Muscle layer of colon (tissue), 2 donors: ENCODE measurements around the gene NFYC.

Experiments
- H3K27ac ChIP-seq: one replicate; pipeline ENCODE4 v1.7.0; 2013; ENCODE audit warnings: low read depth, mild to moderate bottlenecking, low read length, moderate library complexity
- H3K27me3 ChIP-seq, 2 donors: one replicate each; pipeline ENCODE4 v1.7.0; 2013; ENCODE audit warnings: low read length in 2 of 2, mild to moderate bottlenecking in 2 of 2; ENCODE audit not compliant: insufficient read depth in 2 of 2, control insufficient read depth in 1 of 2
- H3K36me3 ChIP-seq: one replicate; pipeline ENCODE4 v1.7.0; 2013; ENCODE audit warnings: mild to moderate bottlenecking, low read length; ENCODE audit not compliant: insufficient read depth
- H3K4me1 ChIP-seq: one replicate; pipeline ENCODE4 v1.7.0; 2013; ENCODE audit warnings: mild to moderate bottlenecking, low read length; ENCODE audit not compliant: insufficient read depth
- H3K4me3 ChIP-seq, 2 donors: one replicate each; pipeline ENCODE4 v1.7.0; 2013; ENCODE audit warnings: low read length in 2 of 2, low read depth in 1 of 2, mild to moderate bottlenecking in 1 of 2, moderate library complexity in 1 of 2
- H3K9ac ChIP-seq: one replicate; pipeline ENCODE4 v1.7.0; 2013; ENCODE audit warnings: low read length
- H3K9me3 ChIP-seq: one replicate; pipeline ENCODE4 v1.7.0; 2013; ENCODE audit warnings: mild to moderate bottlenecking, low read length
- donor health status: abdominal sarcoma.
- donor health status: Adenocarcinoma of cecum.

Gene NFYC

GRCh38 chr1:40754201-40754600 is 62.7 kb downstream of the NFYC start:
- H3K9ac ChIP-seq = no peak overlapping the region
- no peak overlapping the region for H3K4me3 ChIP-seq
- H3K27ac ChIP-seq = peak overlapping the region; percentile 27
- peaks cover 23% of the 10 kb centered on the region for H3K4me1 ChIP-seq
- H3K27me3 ChIP-seq = no peaks in the 10 kb centered on the region
- H3K36me3 ChIP-seq = peaks cover 75% of the 10 kb centered on the region
- H3K9me3 ChIP-seq = no peaks in the 10 kb centered on the region

DNA sequence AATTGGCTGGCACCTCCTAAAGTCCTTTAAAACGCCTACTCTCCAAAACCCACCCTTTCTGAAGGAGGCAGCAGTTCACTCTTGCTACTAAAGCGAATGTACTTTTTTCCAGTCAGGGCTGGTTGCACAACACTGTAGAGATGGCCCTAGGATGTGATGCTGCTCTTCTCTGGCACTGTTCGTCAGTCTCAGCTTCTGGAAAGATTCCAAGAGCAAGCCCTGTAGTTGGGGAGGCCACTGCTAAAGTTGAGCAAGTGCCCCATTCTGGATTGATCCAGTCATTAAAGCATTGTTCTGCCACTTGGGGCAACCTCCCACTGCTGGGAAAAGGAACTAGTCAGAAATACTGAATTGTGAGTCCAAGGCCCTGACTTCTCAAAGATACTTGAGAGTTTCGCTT is 63.6 kb downstream of the NFYC start:
- Histone ChIP-seq H3K27ac (peak overlapping the region; percentile 56), H3K4me3 (no peak overlapping the region), H3K9me3 (no peaks in the 10 kb centered on the region), H3K36me3 (peaks cover 71% of the 10 kb centered on the region), H3K27me3 (no peaks in the 10 kb centered on the region), H3K4me1 (peaks cover 24% of the 10 kb centered on the region), H3K9ac (no peak overlapping the region)

GRCh38 chr1:40756523-40756922 is 65.0 kb downstream of the NFYC start:
- no peak overlapping the region for H3K9ac ChIP-seq
- H3K36me3 ChIP-seq = peaks cover 73% of the 10 kb centered on the region
- no peaks in the 10 kb centered on the region for H3K27me3 ChIP-seq
- H3K27ac ChIP-seq = no peak overlapping the region
- H3K9me3 ChIP-seq = no peaks in the 10 kb centered on the region
- peaks cover 24% of the 10 kb centered on the region for H3K4me1 ChIP-seq
- no peak overlapping the region for H3K4me3 ChIP-seq

GRCh38 chr1:40757084-40757483 is 65.6 kb downstream of the NFYC start:
- Histone ChIP-seq H3K36me3 (peaks cover 78% of the 10 kb centered on the region), H3K27me3 (no peaks in the 10 kb centered on the region), H3K27ac (no peak overlapping the region), H3K9me3 (no peaks in the 10 kb centered on the region), H3K9ac (no peak overlapping the region), H3K4me3 (no peak overlapping the region), H3K4me1 (peaks cover 24% of the 10 kb centered on the region)

DNA sequence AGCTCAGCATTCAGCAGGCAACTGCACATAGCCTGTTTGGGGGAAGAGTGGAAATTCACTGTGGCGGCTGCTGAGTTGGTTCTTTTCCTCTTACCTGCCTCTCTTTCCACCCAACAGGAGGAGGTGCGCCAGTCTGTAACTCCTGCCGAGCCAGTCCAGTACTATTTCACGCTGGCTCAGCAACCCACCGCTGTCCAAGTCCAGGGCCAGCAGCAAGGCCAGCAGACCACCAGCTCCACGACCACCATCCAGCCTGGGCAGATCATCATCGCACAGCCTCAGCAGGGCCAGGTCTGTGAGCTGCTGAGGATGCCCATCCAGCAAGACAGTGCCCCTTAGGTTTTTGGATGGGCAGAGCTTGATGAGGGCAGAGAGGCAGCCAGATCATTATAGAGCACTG is 66.5 kb downstream of the NFYC start:
- Histone ChIP-seq H3K4me1 (peaks cover 24% of the 10 kb centered on the region), H3K9me3 (no peaks in the 10 kb centered on the region), H3K36me3 (peaks cover 85% of the 10 kb centered on the region), H3K4me3 (no peak overlapping the region), H3K9ac (peak overlapping the region; percentile 23), H3K27ac (peak overlapping the region; percentile 47), H3K27me3 (no peaks in the 10 kb centered on the region)

GRCh38 chr1:40758578-40759343 is 67.3 kb downstream of the NFYC start:
- Histone ChIP-seq H3K9me3 (no peaks in the 10 kb centered on the region), H3K4me3 (no peak overlapping the region), H3K36me3 (peaks cover 82% of the 10 kb centered on the region), H3K9ac (peak overlapping the region; percentile 23), H3K27me3 (no peaks in the 10 kb centered on the region), H3K27ac (peak overlapping the region; percentile 65), H3K4me1 (peaks cover 24% of the 10 kb centered on the region)

- Histone ChIP-seq H3K36me3 (peaks cover 84% of the 10 kb centered on the region), H3K27ac (no peak overlapping the region)
These were observed 69.5 kb downstream of the NFYC start for GRCh38 chr1:40760984-40761383.

GRCh38 chr1:40762144-40762923 is 70.8 kb downstream of the NFYC start:
- Histone ChIP-seq H3K27me3 (no peaks in the 10 kb centered on the region), H3K36me3 (peaks cover 85% of the 10 kb centered on the region), H3K27ac (no peak overlapping the region), H3K4me3 (no peak overlapping the region), H3K9me3 (no peaks in the 10 kb centered on the region), H3K4me1 (peaks cover 18% of the 10 kb centered on the region), H3K9ac (no peak overlapping the region)

More at GRCh38 chr1:40760984-40761383, 69.5 kb downstream of the NFYC start:
- Histone ChIP-seq H3K4me1 (peaks cover 18% of the 10 kb centered on the region), H3K9ac (no peak overlapping the region), H3K4me3 (no peak overlapping the region), H3K9me3 (no peaks in the 10 kb centered on the region), H3K27me3 (no peaks in the 10 kb centered on the region)

DNA sequence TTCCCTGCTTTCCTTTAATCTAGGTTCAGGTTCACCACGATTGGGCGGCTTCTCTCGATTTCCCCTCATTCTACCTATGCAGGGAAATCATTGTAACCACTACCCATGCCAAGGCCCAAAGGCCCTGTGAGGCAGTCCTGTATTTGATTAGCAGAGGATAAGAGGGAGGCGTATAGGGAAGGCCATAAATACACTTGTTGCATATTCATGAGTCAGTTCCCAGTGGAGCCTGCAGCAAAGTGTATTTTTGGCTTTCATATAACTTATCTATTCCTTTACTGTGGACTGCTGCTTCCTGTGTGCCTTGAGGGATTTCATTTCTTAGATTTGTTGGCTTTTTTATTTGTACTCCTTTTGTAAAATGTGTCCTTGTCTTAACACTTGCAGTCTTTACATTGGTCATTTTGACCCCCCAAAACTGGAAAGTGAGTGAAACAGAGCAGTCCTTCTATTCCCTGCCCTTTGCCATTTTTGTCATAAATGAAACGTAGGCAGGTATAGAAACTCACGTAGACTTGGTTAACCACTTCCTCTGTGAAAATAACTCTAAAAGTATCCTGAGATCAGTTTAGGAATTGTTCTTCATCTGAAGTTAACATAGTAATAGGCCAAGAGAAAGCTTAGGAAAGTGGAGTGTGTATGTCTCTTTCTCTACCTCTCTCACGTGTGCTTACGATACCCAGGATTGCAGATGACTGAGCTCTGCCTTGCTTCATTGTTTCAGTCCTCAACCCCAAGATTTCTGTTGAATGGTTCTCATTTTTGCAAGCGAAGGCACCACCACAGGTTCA is 72.4 kb downstream of the NFYC start:
- Histone ChIP-seq H3K9ac (no peak overlapping the region), H3K36me3 (peaks cover 84% of the 10 kb centered on the region), H3K4me3 (no peak overlapping the region), H3K4me1 (peaks cover 4% of the 10 kb centered on the region), H3K27me3 (no peaks in the 10 kb centered on the region), H3K9me3 (no peaks in the 10 kb centered on the region), H3K27ac (no peak overlapping the region)

DNA sequence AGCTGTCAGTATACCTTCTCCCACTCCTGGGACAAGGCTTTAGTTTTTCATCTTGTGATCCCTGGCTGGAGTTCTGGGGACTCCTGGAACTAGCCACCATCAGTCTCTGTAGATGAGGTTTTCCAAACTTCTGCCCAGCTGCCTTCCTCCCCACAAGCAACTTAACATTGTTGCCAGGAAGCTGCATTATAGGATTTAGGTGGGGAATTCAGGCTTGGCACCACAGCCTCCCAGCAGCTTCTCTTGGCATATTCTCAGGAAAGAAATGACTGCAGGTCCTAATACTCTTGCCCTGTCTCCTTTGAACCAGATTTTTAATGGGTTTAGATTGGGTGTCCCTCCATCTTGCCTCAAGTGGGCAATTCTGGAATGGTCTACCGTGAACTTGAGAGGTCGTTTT is 73.5 kb downstream of the NFYC start:
- peaks cover 87% of the 10 kb centered on the region for H3K36me3 ChIP-seq
- H3K9ac ChIP-seq = no peak overlapping the region

GRCh38 chr1:40766017-40766416 is 74.5 kb downstream of the NFYC start:
- no peaks in the 10 kb centered on the region for H3K27me3 ChIP-seq
- no peak overlapping the region for H3K27ac ChIP-seq
- no peaks in the 10 kb centered on the region for H3K9me3 ChIP-seq
- no peak overlapping the region for H3K4me3 ChIP-seq
- H3K36me3 ChIP-seq = peaks cover 90% of the 10 kb centered on the region
- H3K9ac ChIP-seq = no peak overlapping the region
- H3K4me1 ChIP-seq = peaks cover 12% of the 10 kb centered on the region

More for the DNA sequence above, 73.5 kb downstream of the NFYC start:
- no peak overlapping the region for H3K4me3 ChIP-seq
- no peaks in the 10 kb centered on the region for H3K9me3 ChIP-seq
- H3K27ac ChIP-seq = no peak overlapping the region
- H3K27me3 ChIP-seq = no peaks in the 10 kb centered on the region
- peaks cover 9% of the 10 kb centered on the region for H3K4me1 ChIP-seq
